SK-N-MC (cell line): ENCODE results near the gene MRNIP.

ENCODE experiments used
- EZH2 ChIP-seq: fragments of 200-600 bp; sonication (generic); IDR thresholded peaks from one replicate; pipeline ENCODE4 v1.6.1; 2017; ENCODE audit warnings: antibody characterized with exemption
- POLR2AphosphoS5 ChIP-seq: IDR thresholded peaks from 2 replicates; pipeline ENCODE4 v1.6.1; 2012; ENCODE audit warnings: mild to moderate bottlenecking, low read depth, low read length, borderline replicate concordance

DNA sequence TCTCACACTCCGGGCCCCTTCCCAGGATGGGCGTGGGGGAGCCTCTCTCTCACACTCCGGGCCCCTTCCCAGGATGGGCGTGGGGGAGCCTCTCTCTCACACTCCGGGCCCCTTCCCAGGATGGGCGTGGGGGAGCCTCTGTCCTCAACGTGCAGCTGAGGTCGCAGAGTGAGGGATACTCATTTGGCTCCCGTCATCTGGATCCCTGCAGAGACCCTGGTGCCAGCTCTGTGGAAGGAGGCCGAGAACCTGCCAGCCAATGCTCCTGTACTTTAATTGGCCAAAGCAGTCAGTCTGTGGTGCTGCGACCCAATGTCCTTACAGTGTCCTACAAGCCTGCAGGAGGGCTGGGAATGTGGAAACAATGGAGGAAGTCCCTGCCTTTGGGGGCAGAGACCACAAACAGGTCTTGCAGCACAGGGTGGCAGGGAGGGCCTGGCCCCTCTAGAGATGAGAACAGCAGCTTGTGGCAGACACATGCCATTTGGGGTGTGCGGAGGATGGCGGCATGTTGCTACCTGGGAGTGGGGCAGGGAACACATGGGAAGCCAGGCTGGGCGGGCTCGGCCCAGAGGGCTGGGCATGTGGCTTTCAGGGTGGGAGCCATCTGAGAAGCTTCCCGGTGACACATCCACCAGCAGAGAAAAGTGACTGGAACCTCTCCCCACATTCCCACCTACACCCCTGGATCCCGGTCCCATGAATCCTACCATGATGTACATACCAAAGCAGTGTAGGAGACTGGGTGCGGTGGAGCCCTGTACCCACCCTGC, 13.6 kb upstream of the MRNIP start:
- no peak for TF ChIP-seq EZH2
- no peak for TF ChIP-seq POLR2AphosphoS5
